Middle frontal gyrus (tissue), 1 donor: Measurements from ENCODE around the gene HID1.
"Not testable (repeated sequence)": the region's sequence is repeated elsewhere in the genome, so short reads cannot be mapped to it uniquely, and the experiment has no call there.

ENCODE experiments used
- DNase-seq: peaks from one replicate; pipeline ENCODE4 v3.0.0-alpha.2; 2015; ENCODE audit warnings: low spot score; ENCODE audit errors: extremely low spot score

Gene HID1

GRCh38 chr17:74922694-74923537 lies 49.6 kb downstream of the HID1 start, which contains the start of gene USH1G:
TSS of gene USH1G (minus strand) at chr17:74923255. CDS start at chr17:74923073, 182 bp downstream.
- DNase-seq: no peak

- no peak for DNase-seq
Measured at GRCh38 chr17:74922172-74922571, 50.4 kb downstream of the HID1 start.

DNA sequence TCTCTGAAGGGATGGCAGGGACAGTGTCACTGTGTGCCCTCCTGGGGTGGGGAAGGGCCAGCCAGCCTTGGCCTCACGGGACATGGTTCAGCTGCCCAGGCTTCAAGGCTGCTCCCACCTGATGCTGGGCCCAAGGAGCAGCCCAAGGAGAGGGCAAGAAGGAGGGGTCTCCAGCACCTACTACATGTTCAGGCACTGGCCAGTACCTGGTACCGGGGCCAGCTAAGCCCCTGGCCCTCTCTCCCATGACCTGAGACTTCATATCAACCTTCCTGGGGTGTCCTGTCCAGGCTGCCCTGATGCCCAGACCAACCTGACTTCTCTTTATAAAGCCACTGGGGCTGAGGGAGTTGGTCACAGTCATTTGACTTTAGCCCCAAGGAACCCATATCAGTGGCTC lies 50.8 kb downstream of the HID1 start:
- DNase-seq: no peak

DNA sequence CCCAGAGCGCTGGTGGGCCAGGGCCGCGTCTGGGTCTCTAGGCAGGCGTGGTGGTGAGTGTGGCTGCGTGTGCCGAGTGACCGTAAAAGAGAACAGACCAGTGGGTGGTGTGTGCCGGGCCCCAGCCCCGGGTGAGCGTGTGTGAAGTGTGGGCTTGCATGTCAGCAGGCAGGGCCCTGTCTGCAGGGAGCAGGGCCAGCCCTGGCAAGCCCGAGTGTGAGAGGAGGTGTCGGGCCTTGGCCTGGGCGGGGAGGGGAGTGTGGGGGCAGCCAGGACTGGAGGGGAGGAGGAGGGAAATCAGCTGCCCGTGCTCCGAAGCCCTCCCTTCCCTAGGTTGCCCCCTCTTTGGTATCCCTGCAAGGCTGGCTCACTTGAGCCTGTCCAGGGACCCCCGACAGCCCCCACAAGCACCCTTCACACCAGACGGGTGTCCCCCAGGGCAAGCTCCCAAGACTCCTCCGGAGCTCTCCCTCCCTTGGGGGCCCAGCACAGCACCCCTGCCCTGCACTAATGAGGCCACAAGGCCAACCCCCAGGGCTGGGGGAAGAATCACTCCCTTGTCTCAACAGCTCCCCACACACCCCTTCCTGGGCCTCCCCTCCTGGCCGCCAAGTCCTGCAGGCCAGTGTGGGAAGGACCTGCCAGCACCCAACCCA lies 51.4 kb downstream of the HID1 start:
- DNase-seq: no peak

DNA sequence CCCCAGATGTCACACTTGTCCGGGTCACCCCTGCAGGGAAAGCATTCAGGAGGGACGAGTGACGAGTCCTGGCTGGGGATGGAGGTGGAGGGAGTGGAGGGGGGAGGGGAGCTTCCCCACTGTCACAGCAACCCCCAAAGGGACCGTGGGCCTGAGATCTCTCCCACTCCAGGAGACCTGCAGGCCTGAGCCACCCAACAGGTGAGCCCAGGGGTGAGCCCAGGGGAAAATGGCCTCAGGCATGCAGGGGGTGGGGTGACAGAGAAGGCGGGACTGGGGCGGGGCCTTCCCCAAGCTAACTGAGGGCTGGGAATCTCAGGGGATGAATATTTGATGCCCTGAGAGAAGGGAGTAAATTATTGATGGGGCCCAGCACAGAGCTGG lies 51.9 kb downstream of the HID1 start:
- no peak for DNase-seq

DNA sequence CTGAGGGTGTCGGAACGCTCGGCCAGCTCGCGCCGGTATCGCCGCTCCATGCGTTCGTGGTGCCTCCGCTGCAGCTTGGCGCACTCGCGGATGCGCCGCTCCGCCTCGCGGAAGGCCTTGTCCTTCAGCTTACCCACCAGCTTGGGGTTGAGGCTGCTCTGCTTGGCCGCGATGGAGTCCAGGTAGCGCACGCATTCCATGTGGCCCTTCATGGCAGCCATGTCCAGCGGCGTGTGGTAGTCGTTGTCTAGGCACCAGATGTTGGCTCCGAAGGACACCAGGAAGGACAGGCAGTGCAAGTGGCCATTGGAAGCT lies 52.3 kb downstream of the HID1 start:
- DNase-seq: no peak

DNA sequence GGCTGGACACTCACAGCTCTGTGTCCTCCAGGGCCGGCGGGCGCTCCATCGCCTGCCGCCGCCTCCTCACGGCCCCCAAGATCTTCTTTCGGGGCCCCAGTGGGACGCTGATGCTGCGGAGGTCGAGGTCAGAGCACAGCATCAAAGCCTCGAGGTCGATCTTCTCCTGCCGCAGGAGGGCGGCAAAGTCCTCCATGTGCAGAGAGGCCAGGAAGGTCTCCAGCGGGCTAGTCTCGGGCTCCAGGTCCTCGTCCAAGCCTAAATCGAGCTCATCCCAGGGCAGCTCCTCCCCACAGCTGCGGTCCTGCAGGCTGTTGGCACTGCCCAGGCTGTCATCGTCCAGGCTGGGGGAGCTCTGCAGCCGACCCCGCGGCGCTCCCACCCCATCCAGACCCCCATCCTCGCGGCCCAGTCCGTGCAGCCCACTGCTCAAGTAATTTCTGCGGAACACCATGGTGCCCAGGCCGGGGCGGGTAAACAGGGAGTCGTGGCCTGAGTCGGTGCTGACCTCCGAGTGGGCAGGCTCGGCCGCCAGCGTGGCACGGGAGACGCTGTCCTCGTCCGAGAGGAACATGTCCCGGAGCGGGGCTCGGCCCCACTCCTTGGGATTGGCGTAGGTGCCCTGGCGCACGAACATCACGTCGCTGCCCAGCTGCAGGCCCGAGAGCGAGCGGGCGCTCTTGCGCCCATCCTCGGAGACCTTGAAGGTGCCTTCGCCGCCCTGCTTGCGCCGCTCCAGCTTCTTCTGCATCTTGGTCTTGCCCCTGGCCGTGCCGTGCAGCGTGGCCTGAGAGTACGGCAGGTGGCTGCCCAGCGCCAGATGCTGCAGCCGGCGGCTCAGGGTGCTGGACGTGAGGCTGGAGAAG lies 52.9 kb downstream of the HID1 start:
- no peak for DNase-seq

DNA sequence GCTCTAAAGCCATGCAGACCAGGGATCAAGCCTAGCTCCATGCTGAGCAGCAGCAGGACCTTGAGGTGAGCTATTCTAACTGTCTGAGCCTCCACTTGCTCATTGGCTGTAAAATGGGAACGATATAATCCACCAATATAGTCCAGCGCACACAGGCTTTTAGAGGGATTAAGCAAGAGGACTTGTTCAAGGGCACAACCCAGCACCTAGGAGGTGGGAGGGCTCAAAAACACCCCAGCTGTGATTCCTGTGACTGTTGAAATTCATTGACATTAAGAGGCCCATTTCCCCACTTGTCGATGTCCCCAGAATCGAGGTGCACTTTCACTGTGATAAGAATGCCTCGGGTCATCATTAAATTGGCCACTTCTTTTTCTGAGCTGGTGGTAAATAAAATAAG lies 53.7 kb downstream of the HID1 start:
- no peak for DNase-seq

DNA sequence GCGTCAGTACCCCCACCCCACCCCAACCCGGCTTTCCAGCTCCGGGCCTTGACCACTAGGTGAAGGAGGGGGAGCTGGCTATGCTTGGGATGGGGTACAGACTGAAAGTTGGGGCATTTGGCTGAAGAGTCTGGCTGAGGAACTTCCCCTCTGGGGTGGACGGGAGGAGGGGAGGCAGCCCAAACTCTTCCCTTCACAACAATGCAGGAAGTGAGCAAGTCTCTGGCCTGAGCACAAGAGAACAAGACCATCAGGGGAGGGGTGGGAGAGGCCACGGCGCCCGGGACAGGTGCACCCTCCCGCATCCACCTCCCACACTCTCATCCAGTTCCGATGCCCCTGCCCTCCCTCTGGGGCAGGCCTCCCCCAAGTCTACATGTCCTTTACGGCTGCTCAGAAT lies 55.1 kb downstream of the HID1 start:
- DNase-seq: no peak

DNA sequence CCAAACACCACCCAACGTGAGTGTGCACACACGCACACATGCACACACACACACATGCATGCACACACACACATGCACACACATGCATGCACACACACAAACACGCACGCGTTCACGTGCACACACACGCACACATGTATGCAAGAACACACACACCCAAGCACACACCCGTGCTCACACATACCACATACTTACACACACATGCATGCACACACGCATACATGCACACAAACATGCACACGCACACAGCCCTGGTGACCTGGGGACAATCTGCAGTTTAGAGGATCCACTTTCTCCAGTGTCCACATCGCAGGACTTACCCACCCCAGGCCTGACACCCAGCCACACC lies 55.7 kb downstream of the HID1 start:
- DNase-seq: no peak

DNA sequence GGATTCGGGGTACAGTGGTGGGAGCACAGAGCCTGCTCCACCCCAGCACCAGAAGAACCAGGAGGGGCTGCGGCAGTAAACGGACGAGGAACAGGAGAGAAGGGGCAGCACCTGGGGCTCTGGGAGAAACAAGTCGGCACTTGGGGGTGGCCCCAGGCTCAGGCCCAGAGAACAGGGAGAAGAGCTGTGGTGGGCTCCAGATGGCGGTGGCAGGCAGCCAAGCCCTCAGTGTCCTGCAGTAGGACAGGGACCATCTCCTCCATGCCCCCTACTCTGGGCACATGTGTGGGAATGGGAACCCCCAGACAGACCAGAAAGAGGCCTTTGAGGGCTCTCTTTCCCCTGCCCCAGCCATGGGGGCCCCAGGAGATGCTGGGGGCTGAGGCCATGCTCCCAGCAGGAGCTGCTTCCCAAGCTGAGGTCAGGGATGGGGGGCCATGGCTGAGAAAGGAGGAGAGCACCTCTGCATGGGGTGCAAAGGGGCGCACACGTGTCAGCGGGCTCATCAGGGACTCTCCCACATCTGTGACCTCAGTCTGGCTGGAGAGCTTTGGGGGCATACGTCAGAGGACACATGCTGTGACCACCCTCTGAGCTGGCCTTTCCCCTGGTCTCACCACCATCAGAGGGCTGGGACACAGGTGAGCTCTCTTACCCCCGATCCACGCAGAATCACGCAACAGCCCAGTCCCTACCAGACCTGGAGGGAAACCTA lies 56.3 kb downstream of the HID1 start:
- no peak for DNase-seq

DNA sequence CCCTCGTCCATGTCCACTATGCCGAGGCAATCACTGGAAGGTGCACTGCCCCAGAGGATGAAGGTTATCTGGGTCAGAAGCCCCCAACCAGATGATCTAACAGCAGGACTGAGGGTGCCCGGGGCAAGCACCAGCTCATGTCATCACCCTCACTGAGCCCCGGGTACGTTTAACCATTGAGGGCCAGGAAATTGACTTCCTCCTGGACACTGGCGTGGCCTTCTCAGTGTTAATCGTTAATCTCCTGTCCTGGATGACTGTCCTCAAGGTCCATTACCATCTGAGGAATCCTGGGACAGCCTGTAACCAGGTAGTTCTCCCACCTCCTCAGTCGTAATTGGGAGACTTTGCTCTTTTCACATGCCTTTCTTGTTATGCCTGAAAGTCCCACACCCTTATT lies 61.1 kb downstream of the HID1 start:
- not testable (repeated sequence) for DNase-seq

GRCh38 chr17:74909097-74909496 lies 63.5 kb downstream of the HID1 start:
- not testable (repeated sequence) for DNase-seq

GRCh38 chr17:74907012-74907411 lies 65.5 kb downstream of the HID1 start:
- no peak for DNase-seq

DNA sequence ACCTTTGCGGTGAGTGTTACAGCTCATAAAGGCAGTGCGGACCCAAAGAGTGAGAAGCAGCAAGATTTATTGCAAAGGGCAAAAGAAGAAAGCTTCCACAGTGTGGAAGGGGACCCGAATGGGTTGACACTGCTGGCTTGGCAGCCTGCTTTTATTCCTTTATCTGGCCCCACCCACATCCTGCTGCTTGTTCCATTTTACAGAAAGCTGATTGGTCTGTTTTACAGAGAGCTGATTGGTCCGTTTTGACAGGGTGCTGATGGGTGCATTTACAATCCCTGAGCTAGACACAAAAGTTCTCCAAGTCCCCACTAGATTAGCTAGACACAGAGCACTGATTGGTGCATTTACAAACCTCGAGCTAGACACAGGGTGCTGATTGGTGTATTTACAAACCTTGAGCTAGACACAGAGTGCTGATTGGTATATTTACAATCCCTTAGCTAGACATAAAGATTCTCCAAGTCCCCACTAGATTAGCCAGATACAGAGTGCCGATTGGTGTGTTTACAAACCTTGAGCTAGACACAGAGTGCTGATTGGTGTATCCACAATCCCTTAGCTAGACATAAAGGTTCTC lies 66.3 kb downstream of the HID1 start:
- DNase-seq: not testable (repeated sequence)

DNA sequence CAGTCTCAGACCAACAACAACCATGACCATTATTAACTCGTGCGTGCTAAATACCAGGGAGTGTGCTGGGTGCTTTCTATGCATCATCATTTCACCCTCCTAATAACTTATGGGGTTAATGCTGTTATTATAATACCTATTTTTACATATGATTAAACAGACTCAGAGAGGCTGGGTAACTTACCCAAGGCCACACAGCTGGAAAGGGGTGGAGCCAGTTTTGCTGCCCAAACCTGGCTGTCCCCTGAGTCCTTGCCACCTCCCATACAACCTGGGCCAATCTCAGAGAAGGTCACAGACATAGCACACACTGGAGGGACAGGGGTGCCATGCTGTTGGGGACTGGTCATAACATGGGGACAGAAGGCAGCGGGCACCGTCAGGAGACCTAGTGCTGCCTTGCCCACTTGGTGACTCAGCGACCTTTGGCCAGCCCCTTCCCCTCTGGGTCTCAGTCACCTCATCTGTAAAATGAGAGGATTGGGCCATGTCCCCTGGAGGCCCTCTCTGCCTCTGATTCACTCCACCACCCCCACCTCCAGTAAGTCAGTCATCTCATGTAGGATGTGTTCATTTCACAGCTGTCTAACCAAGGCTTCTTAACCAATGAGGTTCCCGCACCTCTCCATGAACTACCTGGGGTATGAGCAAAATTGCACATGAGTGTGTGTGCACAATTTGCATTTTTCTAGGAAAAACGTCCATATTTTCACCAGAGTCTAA lies 67.7 kb downstream of the HID1 start:
- DNase-seq: no peak

DNA sequence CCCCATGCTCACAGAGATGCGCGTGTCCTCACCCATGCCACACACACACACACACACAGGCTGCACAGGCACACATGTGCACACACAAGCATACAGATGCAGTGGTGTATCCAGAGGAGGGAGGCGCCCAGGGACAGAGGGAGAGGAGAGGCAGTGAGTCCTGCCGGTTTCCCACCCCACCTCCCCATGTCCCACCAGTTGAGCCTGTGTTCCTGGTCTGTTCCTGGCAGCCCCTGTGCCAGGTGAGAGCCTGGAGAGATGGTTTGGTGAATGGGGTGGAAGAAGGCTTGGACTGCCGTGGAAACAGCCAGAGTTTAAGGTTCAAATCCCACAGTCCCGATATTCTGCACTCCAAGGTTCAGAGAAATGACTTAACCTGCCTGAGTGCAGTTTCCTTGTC lies 68.9 kb downstream of the HID1 start:
- no peak for DNase-seq

- no peak for DNase-seq
Measured at GRCh38 chr17:74903034-74903433, 69.5 kb downstream of the HID1 start.

DNA sequence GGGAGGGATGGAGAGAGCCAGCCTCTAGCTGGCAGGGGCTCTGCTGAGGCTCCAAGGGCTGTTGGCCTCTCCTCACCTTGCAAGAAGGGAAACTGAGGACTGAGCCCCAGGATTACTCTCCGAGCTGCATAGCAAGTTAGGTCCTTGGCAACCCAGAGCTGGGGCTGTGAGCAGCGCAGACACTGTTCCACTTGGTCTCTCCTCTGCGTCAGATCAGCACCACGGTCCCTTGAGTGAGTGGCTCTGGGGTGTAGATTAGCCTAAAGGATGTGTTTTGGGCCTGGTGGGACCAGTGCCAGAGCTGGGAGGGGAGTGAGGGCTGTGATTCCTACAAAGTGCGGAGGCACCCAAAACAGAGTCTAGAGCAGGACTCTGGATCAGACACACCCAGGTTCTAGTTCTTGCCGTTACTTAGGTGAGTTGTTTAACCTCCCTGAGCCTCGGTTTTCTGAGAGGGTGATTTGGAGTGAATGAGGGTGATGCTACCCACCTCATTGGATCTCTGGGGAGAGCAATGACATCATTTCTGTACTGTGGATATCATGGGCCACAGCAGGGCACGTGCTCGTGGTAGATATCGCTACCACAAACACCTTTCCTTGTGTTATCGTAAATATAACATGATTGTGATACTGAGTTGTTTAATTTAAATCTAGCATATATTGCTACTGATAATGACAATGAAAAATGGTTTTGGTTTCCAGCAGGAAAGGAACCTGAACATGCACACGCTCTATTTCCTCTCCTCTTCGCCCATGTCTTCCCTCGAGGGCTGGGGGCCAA lies 71.0 kb downstream of the HID1 start:
- no peak for DNase-seq
